CD4-positive, alpha-beta T cell treated with Interleukin-6 at 100 ng/mL for 8 hours (primary cell): ENCODE measurements around the gene AMELY.
"Not testable (repeated sequence)": the region's sequence is repeated elsewhere in the genome, so short reads cannot be mapped to it uniquely, and the experiment has no call there.

Source experiments
- DNase-seq: peaks from one replicate; pipeline ENCODE4 v3.0.0-alpha.2; 2020; ENCODE audit warnings: mixed read lengths, low spot score

Gene AMELY, protein sequence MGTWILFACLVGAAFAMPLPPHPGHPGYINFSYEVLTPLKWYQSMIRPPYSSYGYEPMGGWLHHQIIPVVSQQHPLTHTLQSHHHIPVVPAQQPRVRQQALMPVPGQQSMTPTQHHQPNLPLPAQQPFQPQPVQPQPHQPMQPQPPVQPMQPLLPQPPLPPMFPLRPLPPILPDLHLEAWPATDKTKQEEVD

DNA sequence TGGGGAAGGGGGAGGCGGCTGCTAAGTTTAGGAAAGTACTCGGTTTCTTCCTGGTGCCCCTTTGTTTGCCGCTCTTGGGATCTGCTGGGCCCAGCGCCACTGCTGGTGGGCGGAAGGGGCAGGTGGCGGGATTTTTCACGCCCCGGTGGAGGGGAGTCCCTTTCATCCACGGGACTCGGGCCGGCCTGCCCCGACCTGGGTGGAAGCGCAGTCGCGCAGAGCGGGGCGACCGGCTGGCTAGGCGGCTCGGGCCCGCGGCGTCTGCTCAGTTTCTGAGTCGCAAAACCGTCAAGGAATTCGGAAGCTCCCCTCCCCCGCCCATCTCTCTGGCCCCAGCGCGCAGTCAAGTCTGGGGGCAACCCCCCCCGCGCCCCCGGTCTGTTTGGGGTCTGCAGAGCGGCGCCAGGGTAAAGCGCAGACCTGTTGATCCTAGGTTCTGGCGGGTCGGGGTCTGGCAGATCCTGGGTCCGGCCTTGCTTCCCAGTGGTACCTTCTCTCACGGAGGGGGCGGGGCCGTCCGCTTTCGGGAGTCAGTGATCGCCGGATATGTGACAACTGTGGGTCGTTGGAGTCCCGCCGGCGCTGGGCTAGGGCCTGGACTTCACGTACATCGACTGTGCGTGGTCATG is at the start of gene AMELY:
Gene AMELY, minus strand, starts transcription at position 500 of the 629 bp plus-strand sequence. CDS start 39,144 bp downstream, outside the sequence.
- DNase-seq, result no peak

DNA sequence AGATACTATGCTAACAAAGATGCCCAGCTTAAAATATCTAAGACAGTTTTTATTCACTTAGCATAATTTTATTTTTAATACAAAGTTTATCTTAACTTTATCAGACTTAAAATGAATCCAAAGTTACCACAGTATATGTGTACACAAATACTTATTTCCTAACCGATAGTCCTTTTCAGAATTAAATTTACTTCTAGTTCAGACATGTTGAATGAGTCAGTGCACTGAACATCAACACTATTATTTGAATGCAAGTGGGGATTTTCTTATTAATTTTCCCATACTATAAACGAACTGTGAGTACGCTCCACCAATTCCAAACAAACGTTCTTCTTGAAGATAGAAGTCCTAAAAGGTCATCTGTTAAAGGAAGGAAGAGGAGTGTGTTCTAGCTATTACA is 38.4 kb upstream of the AMELY start:
- DNase-seq, result no peak

DNA sequence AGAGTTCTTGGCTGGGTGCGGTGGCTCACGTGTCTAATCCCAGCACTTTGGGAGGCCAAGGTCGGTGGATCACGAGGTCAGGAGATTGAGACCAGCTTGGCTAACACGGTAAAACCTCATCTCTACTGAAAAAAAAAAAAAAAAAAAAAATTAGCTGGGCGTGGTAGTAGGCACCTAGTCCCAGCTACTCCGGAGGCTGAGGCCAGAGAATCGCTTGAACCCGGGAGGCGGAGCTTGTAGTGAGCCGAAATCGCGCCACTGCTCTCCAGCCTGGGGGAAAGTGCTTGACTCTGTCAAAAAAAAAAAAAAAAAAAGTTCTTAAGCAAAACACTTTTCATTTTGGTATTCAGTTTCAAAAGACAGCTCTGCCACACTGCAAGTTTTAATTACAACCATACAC is 36.8 kb upstream of the AMELY start:
- no peak for DNase-seq

DNA sequence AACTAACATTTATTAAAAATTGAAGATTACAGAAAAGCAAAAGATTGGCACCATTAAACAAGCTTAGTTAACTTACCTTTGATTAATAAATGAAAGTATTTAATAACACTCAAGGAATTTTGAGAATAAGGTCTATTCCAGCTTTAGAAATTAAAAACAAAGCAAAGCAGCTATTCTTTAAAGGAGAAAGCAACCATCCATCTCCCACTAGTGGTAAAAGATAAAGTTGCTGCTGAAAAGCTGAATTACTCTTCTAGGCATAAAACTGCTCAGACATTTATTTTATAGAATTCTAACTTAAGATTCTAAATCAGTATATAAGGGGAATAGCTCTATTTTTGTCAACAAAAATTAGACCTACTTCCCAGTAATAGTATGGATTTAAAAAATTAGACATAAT is 36.1 kb upstream of the AMELY start:
- DNase-seq, result no peak

DNA sequence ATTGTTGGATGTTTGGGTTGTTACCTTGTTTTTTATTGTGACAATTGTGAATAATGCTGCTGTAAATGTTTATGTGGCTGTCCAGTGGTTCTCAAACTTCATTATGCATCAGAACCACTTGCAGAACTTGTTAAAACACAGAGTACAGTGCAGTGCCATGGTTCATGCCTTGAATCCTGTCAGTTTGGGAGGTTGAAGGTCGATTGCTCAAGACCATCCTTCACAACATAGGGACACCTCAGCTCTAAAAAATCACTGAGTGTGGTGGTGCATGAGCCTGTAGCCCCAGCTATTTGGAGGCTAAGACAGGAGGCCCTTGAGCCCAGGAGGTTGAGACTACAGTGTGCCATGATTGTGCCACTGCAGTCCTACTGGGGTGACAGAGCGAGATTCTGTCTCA is 23.9 kb upstream of the AMELY start:
- no peak for DNase-seq

DNA sequence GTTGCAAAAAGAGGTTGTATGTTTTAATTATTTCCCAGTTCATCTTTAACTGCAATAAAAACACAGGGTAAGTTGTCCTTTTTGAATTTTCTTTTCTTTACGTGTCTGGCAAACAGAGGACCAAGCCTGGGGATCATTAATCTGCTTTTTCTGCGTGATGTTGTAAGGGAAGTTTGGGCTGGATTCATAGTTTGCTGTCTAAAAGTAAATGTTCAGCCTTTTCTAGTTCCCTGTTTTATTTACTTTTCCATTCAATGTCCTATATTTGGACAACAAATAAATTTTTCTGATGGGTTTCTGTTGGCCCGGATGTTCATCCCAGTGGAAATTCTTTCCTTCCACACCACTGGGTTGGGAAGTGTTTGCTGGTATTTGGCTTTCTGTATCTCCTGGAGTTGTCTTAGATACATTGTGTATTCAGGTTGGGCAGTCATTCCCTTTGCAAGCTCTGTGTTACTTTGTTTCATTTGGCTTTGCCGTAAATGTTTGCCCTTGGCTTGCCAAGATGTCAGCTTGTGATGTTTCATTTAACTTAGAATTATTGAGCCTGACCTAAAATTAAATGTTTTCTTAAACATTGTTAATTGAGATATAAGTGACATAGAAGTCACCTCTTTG is 20.3 kb upstream of the AMELY start:
- DNase-seq, result no peak

DNA sequence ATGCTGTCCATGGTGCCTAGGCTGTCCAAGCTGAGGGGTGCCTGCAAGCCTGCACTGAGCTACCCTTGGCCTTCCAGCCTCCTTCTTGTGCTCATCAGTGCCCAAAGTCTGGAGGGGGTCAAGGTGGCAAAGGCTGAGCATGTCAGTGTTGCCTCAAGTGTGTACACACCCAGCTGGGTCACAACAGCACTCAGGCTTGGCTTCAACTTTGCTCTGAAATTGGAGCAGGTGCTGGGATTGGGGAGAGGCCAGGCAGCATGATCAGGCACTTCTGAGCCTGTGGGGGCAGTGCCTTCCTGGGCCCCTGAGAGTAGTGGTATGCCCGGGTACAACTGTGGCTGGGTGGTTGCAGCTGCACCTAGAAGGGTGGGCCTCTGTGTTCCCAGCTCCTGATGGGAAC is 17.7 kb upstream of the AMELY start:
- DNase-seq, result no peak

DNA sequence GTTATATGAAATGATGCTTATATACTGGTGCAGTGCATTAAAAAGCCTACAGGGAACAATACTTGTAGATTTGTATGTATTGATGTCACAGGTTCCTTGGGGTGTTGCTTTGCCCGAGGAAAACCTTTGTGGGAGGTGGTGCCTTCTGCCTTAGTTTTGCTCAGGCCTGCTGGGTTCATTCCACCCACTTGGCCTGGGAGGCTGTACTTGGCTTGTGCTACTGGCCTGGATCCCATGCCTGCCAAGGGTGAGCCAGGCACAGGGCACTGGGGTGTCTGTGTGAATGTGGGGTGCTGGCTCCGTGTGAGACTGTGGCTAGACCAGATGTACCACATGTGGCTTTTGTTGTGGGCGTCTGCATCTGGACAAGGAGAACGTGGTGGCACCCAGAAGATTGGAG is 16.7 kb upstream of the AMELY start:
- DNase-seq, result no peak

DNA sequence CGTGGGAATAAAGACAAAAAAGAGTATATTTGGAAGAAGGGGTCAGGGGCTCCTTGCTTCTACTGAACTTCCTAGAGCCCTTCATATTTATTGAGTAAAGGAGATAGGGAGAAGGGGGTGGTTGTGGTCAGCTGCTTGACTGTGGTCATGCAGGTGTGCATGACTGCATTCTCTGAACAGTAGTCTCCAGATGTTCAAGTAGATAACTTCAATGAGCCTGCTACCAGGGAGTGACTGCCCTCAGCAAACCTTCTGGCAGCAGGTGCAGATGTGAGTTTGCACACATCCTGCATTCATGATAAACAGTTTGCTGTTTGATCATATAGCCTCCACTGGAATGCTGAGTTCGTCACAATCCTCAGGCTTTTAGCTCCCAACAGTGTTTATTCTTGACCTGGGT is 9.5 kb upstream of the AMELY start:
- no peak for DNase-seq

DNA sequence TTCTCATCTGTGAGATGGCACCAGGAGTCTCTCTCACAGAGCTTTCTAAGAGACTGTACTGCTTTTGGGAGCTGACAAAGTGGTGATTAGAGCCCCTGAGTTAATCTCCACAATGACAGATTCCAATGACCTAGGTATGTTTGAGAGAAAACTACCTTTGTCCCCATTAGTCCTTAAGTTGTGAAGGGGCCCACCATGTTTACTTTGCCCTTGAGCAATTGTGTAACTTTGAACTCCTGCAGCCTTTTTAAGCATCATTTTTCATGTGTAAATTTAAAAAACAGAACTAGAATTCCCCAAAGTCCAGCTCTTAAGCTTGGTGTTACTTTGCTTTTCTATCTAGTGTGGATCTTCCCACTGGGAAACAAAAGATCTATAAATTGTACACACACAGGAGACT is 1.8 kb upstream of the AMELY start:
- DNase-seq, result no peak

DNA sequence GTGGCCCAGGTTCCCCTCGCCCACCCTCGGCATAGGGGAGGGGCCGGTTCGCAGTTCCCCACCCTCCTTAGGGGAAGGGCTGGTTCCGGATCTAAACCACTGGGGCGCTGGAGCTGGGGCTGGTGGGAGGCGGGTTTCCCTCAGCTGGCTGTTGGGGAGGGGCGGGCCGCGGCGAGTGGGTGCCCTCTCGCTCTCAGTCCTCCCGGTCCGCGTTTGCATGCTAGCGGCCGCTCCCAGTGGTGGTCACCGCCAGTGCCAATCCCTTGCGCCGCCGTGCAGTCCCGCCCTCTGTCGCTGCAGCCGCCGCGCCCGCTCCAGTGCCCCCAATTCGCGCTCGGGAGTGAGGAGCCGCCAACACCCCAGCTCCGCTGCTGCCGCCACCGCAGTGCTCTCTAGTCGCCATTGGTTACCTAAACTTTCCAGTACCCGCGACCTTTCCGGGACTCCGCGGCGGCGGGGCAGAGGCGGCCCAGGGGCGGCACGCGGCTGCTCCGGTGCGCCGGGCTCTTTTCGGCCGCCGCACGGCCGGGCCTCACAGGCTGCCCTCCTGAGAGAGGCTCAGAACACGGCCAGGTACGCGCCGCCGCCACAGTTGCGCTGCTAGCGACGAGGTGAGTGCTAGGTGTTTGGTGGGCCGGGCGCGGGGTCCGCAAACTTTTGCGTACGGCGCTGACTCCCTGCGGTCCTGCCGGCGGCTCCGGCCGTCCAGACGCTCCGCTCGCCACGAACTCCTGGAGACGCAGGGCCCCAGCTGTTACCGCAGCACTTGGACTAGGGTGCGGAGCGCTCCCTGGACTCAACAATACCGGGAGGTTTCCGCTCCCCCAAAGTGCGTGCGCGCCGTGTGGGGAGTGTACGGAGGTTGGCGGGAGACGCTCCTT is 940 bp downstream of the AMELY start, which contains the start of gene TBL1Y:
Gene TBL1Y, plus strand, starts transcription at position 326 of the 881 bp plus-strand sequence. CDS start 114,388 bp downstream, outside the sequence.
- no peak for DNase-seq

DNA sequence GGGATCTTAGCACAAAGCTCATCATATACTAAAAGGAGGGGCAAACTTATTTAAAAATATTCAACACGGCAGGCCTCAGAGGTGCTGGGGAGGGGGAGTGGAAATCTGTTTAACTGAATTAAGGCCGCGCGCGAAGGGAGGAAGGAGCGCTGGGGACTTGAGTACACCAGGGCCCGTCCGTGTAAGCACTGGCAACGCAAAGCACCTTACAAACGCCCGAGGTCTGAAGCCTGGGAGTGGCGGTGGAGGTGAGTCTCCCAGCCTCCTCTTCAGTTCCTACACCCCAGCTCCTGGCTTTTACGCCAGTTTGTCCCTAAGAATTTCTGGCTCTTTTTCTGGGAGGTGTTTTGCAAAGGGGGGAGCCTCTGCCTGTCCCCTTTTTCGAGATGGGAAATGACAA is 1.7 kb downstream of the AMELY start:
- DNase-seq, result no peak

DNA sequence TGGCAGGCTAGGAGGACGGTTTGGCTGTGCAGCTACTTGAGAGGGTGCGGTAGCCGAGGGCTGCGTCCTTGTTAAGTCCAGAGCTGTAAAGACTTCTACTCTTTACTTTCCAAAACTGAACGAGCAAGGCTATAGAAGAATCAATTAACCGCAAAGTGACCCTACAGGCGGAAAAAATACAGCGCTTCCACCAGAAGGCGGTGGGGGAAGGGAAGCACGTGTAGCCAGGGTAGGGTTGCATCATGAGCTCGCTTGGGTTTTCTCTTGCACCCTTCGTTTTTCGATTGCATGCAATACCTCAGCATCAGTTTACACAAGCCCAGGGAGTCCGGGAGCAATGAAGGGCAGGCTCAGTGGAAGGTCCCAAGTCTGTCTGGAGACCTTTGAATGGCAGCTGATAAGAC is 2.4 kb downstream of the AMELY start:
- no peak for DNase-seq

DNA sequence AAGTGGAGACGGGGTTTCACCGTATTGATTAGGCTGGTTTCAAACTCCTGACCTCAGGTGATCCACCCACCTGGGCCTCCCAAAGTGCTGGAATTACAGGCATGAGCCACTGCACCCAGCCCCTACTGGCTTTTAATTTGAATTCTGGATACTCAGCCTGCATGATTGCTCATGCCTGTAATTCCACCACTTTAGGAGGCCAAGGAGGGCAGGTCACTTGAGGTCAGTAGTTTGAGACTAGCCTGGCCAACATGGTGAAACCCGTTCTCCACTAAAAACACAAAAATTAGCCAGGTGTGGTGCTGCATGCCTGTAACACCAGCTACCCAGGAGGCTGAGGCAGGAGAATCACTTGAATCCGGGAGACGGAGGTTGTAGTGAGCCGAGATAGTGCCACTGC is 3.5 kb downstream of the AMELY start:
- DNase-seq, result not testable (repeated sequence)

DNA sequence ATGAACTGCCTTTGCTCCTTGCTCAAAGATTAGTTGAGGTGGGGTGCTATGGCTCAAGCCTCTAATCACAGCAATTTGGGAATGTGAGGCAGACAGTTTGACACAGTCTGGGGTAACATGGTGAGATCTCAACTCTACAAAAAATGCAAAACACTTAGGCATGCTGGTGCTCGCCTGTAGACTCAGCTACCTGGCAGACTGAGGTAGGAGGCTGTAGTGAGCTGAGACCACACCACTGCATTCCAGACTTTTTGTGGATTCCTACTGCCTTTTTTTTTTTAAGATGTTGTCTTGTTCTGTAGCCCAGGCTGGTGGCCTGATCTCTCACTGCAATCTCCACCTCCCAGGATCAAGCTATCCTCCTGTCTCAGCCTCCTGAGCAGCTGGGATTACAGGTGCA is 4.0 kb downstream of the AMELY start:
- no peak for DNase-seq

DNA sequence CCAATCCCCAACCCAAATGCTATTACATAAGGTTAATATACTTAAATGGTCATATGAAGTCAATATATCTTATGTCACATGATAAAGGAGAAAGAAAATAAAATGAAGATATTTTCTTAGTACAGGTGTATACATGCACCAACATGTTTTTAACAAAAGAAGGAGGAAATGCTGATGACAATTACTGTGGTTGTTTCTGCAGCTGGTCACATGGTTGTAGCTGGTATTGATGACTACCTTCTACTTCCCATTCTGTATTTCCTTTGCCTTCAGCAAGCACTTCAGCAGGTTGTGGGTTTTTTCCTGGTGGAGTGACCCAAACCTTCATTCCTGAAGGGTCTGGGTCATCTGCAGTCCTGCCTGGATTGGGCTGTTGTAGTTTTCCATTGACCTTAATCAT is 9.4 kb downstream of the AMELY start:
- not testable (repeated sequence) for DNase-seq

DNA sequence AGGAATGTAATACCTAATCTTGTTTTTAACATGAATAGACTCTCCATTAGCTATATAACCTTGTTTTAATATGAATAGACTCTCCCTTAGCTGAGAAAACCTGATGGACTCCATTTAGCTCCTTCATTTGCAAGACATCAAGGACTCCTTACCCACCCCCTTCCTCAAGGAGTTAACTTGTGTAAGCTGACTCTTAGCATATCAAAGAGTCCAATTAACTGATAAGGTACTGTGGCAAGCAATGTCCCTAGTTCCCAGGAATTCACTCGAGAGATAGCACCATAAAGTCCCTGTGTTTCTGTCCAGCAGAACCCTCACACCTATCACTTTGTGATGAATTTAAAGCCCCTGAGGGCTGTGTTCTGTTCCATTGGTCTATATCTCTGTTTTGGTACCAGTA is 16.3 kb downstream of the AMELY start:
- no peak for DNase-seq

DNA sequence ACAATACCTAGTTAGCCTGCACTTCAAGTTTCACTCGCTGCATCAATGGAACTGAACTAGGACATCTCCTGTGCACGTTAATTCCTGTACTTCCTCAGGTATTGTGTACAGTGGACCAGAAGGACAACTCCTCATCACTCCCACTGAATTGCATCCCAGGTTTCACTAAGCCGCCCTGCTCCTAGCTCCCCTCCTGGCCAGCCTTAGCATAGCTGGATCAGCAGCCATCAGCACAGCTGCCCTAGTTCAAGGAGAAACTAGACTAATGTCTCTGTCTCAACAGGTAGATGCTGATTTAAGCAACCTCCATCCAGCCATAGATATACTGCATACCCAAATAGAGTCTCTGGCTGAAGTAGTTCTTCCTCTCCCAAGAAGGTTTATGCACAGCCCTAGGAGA is 17.1 kb downstream of the AMELY start:
- DNase-seq, result no peak

DNA sequence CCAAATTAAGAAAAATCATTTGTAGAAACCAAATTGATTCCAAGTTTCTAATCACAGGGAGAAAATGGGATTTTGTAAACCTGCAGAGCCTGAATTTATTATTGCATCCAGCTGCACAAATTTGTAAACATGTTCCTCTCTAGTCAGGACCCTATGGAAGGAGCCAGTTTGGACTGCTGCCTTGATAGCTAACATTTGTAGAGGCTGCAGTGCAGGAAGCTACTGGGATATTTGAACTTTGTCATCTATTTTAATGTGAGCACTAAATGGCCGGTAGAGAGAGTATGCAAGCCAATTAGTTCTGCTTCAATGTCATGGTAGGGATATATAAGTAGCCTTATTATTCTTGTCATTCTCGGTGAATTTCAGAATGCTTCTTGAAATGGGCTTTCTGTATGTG is 62.2 kb downstream of the AMELY start:
- no peak for DNase-seq

DNA sequence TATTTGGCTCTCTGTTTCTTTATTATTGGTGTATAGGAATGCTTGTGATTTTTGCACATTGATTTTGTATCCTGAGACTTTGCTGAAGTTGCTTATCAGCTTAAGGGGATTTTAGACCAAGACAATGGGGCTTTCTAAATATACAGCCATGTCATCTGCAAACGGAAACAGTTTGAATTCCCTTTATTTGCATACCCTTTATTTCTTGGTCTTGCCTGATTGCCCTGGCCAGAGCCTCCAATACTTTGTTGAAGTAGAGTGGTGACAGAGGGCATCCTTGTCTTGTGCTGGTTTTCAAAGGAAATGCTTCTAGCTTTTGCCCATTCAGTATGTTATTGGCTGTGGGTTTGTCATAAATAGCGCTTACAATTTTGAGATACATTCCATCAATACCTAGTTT is 68.9 kb downstream of the AMELY start:
- not testable (repeated sequence) for DNase-seq
